GM12878 (cell line): ENCODE data around the gene SLC27A5. TPM values are rescaled to one million over a fixed set of nuclear protein-coding genes. Genes with fewer than 3 reads are reported as not detected.

ENCODE experiments used
- ATAC-seq: fragments of 200-7000 bp; cut with Tn5 transposase; 3 replicates; pipeline ENCODE4 v1.9.1; 2020; ENCODE audit warnings: mild to moderate bottlenecking, moderate library complexity
- BruUV-seq: library from RNA; stranded (reverse); fragments of 400-500 nt; replicated peaks from 2 replicates; lab custom pipeline; 2021; lab: Mats Ljungman, UMichigan
- CTCF ChIA-PET: fragments of 300-600 bp; sonication (Branson Sonifier 250); formaldehyde crosslinking; extraction: SDS; loops from one replicate; lab custom pipeline; 2021; ENCODE audit warnings: inconsistent platforms; lab: Yijun Ruan, JAX
- POLR2A ChIA-PET: fragments of 350-600 bp; formaldehyde crosslinking; extraction: SDS; loops from one replicate; lab custom pipeline; 2021; ENCODE audit warnings: inconsistent platforms; lab: Charles Lee
- RAD21 ChIA-PET: fragments of 300-600 bp; sonication (Branson Sonifier 250); formaldehyde crosslinking; loops from one replicate; lab custom pipeline; 2023; ENCODE audit warnings: antibody characterized with exemption; ENCODE audit not compliant: unreplicated experiment; lab: Charles Lee
- SMC1A ChIA-PET: fragments of 300-600 bp; sonication (Branson Sonifier 250); formaldehyde crosslinking; loops from one replicate; lab custom pipeline; 2023; ENCODE audit not compliant: unreplicated experiment, uncharacterized antibody; lab: Charles Lee
- DNase-seq: peaks from one replicate; pipeline ENCODE4 v3.0.0-alpha.2; 2011; ENCODE audit warnings: low read depth, low spot score
- FAIRE-seq: peaks from 3 replicates; lab custom pipeline; 2011; peaks lifted over from hg19 to GRCh38; lab: Jason Lieb, UNC
- H2AFZ ChIP-seq: 2 replicates; pipeline ENCODE4 v1.6.0; 2011; ENCODE audit warnings: low read depth, low read length, control low read depth; ENCODE audit not compliant: control insufficient read depth
- H3K27ac ChIP-seq: 2 replicates; pipeline ENCODE4 v1.5.1; 2011; ENCODE audit warnings: control low read depth; ENCODE audit not compliant: control insufficient read depth, insufficient read depth
- H3K27me3 ChIP-seq, 2 experiments: replicated peaks in 1 of 2; 2 replicates each; pipeline versions ENCODE4 v1.6.0 to v1.6.1; 2011; ENCODE audit warnings: low read length in 1 of 2; ENCODE audit not compliant: control insufficient read depth in 2 of 2, insufficient read depth in 2 of 2
- H3K36me3 ChIP-seq, 2 experiments: 2 replicates each; pipeline ENCODE4 v1.5.1; 2011; ENCODE audit warnings: low read length in 1 of 2; ENCODE audit not compliant: control insufficient read depth in 2 of 2, insufficient read depth in 2 of 2
- H3K4me1 ChIP-seq: 2 replicates; pipeline ENCODE4 v1.6.1; 2011; ENCODE audit warnings: mild to moderate bottlenecking, low read length, moderate library complexity, mixed read lengths; ENCODE audit not compliant: control insufficient read depth, insufficient read depth
- H3K4me2 ChIP-seq: 2 replicates; pipeline ENCODE4 v1.6.0; 2011; ENCODE audit warnings: control low read depth; ENCODE audit not compliant: control insufficient read depth, insufficient read depth
- H3K4me3 ChIP-seq: fragments of 200-600 bp; sonication (generic); 2 replicates; pipeline ENCODE4 v1.5.1; 2016
- H3K79me2 ChIP-seq: 2 replicates; pipeline ENCODE4 v1.6.0; 2011; ENCODE audit warnings: low read length; ENCODE audit not compliant: control insufficient read depth, insufficient read depth
- H3K9ac ChIP-seq: 2 replicates; pipeline ENCODE4 v1.8.0; 2011; ENCODE audit warnings: low read length, control low read depth, mixed read lengths; ENCODE audit not compliant: control insufficient read depth, insufficient read depth
- H3K9me3 ChIP-seq: replicated peaks from 3 replicates; pipeline ENCODE4 v1.5.1; 2011; ENCODE audit warnings: mild to moderate bottlenecking, low read length; ENCODE audit not compliant: control insufficient read depth, insufficient read depth
- H4K20me1 ChIP-seq: 2 replicates; pipeline ENCODE4 v1.6.0; 2011; ENCODE audit not compliant: control insufficient read depth, insufficient read depth
- GATAD2B ChIP-seq: fragments of 450-650 bp; conservative IDR thresholded peaks from 2 replicates; pipeline ENCODE4 v1.6.1; 2017; ENCODE audit warnings: low read depth, mild to moderate bottlenecking, moderate library complexity
- POLR2A ChIP-seq: IDR thresholded peaks from 2 replicates; pipeline ENCODE4 v1.6.1; 2011; ENCODE audit warnings: low read depth, mild to moderate bottlenecking, low read length
- POLR2AphosphoS2 ChIP-seq: IDR thresholded peaks from 2 replicates; pipeline ENCODE4 v1.6.1; 2011; ENCODE audit warnings: low read depth, mild to moderate bottlenecking, low read length, improper control_type of control experiment, moderate library complexity
- WGBS: methylation state at CpG from one replicate; pipeline ENCODE4 v1.1.6; 2016; ENCODE audit warnings: low lambda C conversion rate; ENCODE audit not compliant: insufficient replicate concordance, insufficient coverage; ENCODE audit errors: missing lambda C conversion rate; 5-methylcytosine and 5-hydroxymethylcytosine counted together
- in situ Hi-C: fragments of 300-500 bp; cut with MboI; formaldehyde crosslinking; loops from 9 replicates; pipeline ENCODE4 v1.14.3; 2018; ENCODE audit warnings: mixed read lengths
- intact Hi-C: fragments of 100-400 bp; cut with micrococcal nuclease; formaldehyde crosslinking; loops from one replicate; pipeline ENCODE4 v1.14.2; 2022; ENCODE audit not compliant: unreplicated experiment
- polyA plus RNA-seq, 11 experiments: library from polyadenylated mRNA; depleted of rRNA in 4 of 11; unstranded in 6 of 11; stranded (reverse) in 5 of 11; fragments of >200 nt; fragmentation: Nextera tagmentation in 4 of 11; fragmentation: Illumina TruSeq in 1 of 11; extraction: Ambion mirVana in 4 of 11; extraction: Trizol in 1 of 11; gene quantifications; 1 replicate in 1 of 11; 2 replicates in 10 of 11; pipeline versions ENCODE4 v1.2.1 to v1.2.3, GENCODE V29; 2011 to 2016; ENCODE audit warnings: inconsistent platforms in 2 of 11, missing spikeins in 2 of 11, low read depth in 1 of 11
- total RNA-seq, 4 experiments: library from RNA; depleted of rRNA in 3 of 4; stranded (reverse); fragments of >200 nt in 3 of 4; fragmentation: Illumina TruSeq in 1 of 4; extraction: Trizol in 1 of 4; gene quantifications; 2 replicates each; pipeline versions ENCODE4 v1.2.1 to v1.2.3, GENCODE V29; 2013 to 2021
- TF ChIP-seq, protein P1 (sequence below): fragments of 450-650 bp; IDR thresholded peaks from 2 replicates; pipeline ENCODE4 v1.6.1; 2017; ENCODE audit warnings: mild to moderate bottlenecking

The SLC27A5 gene
- total and polyA plus RNA-seq, 10 of the 15 experiments (the other 5 are each of a cell fraction or from before 2014, with no cell fraction given) = 21.2 to 127 (median 31.8) TPM

DNA sequence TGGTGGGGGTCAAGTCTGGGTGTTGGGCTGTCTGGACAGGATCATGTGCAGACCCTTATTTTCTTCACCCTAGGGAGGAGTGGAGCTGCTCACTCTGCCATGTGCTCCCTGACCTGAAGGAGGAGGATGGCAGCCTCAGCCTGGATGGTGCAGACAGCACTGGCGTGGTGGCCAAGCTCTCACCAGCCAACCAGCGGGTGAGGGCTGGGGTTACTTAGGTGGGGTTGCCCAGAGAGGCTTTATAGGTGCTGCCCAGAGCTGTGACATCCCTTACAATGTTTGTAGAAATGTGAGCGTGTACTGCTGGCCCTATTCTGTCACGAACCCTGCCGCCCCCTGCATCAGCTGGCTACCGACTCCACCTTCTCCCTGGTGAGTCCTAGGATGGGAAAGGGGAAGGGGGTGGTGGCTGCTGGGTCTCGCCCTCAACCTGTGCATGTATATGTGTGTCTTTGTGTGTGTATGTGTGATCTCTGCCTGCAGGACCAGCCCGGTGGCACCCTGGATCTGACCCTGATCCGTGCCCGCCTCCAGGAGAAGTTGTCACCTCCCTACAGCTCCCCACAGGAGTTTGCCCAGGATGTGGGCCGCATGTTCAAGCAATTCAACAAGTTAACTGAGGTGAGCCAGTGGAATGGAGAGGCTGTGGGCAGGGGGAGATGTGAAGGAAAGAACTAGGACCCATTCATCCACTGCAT lies 38.0 kb upstream of the SLC27A5 start:
- Histone ChIP-seq H3K9me3 (no peaks in the 10 kb centered on the region), H3K9ac (no peak overlapping the region), H4K20me1 (peaks cover 19% of the 10 kb centered on the region), H3K4me1 (peaks cover 19% of the 10 kb centered on the region), H3K79me2 (peaks cover 47% of the 10 kb centered on the region), H2AFZ (no peak overlapping the region), H3K27me3 (no peaks in the 10 kb centered on the region), H3K27ac (no peak overlapping the region), H3K36me3 (peaks cover 35 to 50% of the 10 kb centered on the region in 2 experiments; a peak in 3 of 4 replicates), H3K4me3 (no peak overlapping the region), H3K4me2 (no peak overlapping the region; the same call in 1 of the 2 replicates)
- DNase-seq = no peak
- 77% methylated on average over 11 of the region's 11 CpGs for WGBS
- ChIA-PET SMC1A (interaction anchor here (0.5 kb wide), 1 partner anchor 531 kb away, joined by 3 read pairs; no protein-coding TSS in a partner anchor), POLR2A (no interaction called here), RAD21 (no interaction called here), CTCF (no interaction called here)
- TF ChIP-seq, protein P1, sequence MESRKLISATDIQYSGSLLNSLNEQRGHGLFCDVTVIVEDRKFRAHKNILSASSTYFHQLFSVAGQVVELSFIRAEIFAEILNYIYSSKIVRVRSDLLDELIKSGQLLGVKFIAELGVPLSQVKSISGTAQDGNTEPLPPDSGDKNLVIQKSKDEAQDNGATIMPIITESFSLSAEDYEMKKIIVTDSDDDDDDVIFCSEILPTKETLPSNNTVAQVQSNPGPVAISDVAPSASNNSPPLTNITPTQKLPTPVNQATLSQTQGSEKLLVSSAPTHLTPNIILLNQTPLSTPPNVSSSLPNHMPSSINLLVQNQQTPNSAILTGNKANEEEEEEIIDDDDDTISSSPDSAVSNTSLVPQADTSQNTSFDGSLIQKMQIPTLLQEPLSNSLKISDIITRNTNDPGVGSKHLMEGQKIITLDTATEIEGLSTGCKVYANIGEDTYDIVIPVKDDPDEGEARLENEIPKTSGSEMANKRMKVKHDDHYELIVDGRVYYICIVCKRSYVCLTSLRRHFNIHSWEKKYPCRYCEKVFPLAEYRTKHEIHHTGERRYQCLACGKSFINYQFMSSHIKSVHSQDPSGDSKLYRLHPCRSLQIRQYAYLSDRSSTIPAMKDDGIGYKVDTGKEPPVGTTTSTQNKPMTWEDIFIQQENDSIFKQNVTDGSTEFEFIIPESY = no peak
- peak; percentile 55 for TF ChIP-seq POLR2A
- no peak for TF ChIP-seq GATAD2B
- TF ChIP-seq POLR2AphosphoS2 = peak; percentile 48; the same call in 1 of the 2 replicates
- ATAC-seq = no peak
- in situ Hi-C loops = no loop called here
- no peak for FAIRE-seq
- BruUV-seq = no TSS peak
- intact Hi-C loops = no loop called here
